AG04449 (cell line): ENCODE results near the gene EIF4G1.
"Not testable (repeated sequence)": the region's sequence is repeated elsewhere in the genome, so short reads cannot be mapped to it uniquely, and the experiment has no call there.

ENCODE experiments used
- CTCF ChIA-PET: fragments of 350-600 bp; formaldehyde crosslinking; extraction: SDS; loops from one replicate; lab custom pipeline; 2021; ENCODE audit warnings: antibody characterized with exemption; lab: Yijun Ruan, JAX
- POLR2A ChIA-PET: fragments of 400-600, 350-600 bp; formaldehyde crosslinking; extraction: SDS; loops from one replicate; lab custom pipeline; 2020; ENCODE audit warnings: antibody characterized with exemption, inconsistent platforms; lab: Yijun Ruan, JAX
- DNase-seq: peaks from one replicate; pipeline ENCODE4 v3.0.0-alpha.2; 2010; ENCODE audit warnings: low read depth, low spot score
- H3K4me3 ChIP-seq: 2 replicates; pipeline ENCODE4 v1.5.1; 2011; ENCODE audit warnings: low read depth, mild to moderate bottlenecking, control low read depth, low read length
- CTCF ChIP-seq: IDR thresholded peaks from one replicate; pipeline ENCODE4 v1.5.1; 2011; ENCODE audit warnings: mild to moderate bottlenecking, moderate library complexity, low read length, control low read depth, inconsistent platforms; ENCODE audit not compliant: insufficient read depth; ENCODE audit errors: missing control alignments

Gene EIF4G1, protein sequence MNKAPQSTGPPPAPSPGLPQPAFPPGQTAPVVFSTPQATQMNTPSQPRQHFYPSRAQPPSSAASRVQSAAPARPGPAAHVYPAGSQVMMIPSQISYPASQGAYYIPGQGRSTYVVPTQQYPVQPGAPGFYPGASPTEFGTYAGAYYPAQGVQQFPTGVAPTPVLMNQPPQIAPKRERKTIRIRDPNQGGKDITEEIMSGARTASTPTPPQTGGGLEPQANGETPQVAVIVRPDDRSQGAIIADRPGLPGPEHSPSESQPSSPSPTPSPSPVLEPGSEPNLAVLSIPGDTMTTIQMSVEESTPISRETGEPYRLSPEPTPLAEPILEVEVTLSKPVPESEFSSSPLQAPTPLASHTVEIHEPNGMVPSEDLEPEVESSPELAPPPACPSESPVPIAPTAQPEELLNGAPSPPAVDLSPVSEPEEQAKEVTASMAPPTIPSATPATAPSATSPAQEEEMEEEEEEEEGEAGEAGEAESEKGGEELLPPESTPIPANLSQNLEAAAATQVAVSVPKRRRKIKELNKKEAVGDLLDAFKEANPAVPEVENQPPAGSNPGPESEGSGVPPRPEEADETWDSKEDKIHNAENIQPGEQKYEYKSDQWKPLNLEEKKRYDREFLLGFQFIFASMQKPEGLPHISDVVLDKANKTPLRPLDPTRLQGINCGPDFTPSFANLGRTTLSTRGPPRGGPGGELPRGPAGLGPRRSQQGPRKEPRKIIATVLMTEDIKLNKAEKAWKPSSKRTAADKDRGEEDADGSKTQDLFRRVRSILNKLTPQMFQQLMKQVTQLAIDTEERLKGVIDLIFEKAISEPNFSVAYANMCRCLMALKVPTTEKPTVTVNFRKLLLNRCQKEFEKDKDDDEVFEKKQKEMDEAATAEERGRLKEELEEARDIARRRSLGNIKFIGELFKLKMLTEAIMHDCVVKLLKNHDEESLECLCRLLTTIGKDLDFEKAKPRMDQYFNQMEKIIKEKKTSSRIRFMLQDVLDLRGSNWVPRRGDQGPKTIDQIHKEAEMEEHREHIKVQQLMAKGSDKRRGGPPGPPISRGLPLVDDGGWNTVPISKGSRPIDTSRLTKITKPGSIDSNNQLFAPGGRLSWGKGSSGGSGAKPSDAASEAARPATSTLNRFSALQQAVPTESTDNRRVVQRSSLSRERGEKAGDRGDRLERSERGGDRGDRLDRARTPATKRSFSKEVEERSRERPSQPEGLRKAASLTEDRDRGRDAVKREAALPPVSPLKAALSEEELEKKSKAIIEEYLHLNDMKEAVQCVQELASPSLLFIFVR (N-terminal part only)

DNA sequence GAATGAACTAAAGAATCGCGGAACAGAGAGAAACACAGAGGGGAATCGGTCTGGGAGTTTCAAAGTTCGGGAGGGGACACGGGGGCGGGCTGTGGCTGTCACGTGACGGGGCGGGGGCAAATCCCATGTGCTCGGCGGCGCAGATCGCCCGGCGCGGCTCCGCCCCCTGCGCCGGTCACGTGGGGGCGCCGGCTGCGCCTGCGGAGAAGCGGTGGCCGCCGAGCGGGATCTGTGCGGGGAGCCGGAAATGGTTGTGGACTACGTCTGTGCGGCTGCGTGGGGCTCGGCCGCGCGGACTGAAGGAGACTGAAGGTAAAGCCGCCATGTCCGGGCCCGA is at the start of gene EIF4G1:
EIF4G1 (plus strand) TSS at position 244 of the 337 bp plus-strand sequence. CDS start 1,191 bp downstream, outside the sequence.
- DNase-seq = no peak
- no peak for TF ChIP-seq CTCF
- peak within 1 kb of the TSS; percentile 90 for H3K4me3 ChIP-seq
- ChIA-PET CTCF (no interaction called here), POLR2A (interaction anchor here (0.7 kb wide), 1 partner anchor 18 kb away, joined by 4 read pairs; no protein-coding TSS in a partner anchor)

DNA sequence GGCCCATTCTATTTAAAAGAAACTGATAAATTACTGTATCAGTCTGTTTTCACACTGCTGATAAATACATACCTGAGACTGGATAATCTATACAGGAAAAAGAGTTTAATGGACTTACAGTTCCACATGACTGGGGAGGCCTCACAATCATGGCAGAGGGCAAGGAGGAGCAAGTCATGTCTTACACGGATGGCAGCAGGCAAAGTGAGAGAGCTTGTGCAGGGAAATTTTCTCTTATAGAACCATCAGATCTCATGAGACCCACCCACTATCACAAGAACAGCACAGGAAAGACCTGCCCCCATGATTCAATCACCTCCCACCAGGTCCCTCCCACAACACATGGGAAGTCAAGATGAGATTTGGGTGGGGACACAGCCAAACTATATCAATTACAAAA is 47.2 kb upstream of the EIF4G1 start:
- CTCF ChIA-PET, POLR2A ChIA-PET, H3K4me3 ChIP-seq, DNase-seq: not testable (repeated sequence)

GRCh38 chr3:184272269-184272668 is 42.1 kb upstream of the EIF4G1 start:
- POLR2A ChIA-PET = no interaction called here
- H3K4me3 ChIP-seq = no peak overlapping the region
- CTCF ChIA-PET = interaction anchor here (1.0 to 1.8 kb wide), 4 partner anchors 17 to 45 kb away, joined by 3 to 9 read pairs (median 4); partner anchors contain the start of gene EEF1AKMT4
- no peak for DNase-seq
- no peak for TF ChIP-seq CTCF

- ChIA-PET CTCF (no interaction called here), POLR2A (no interaction called here)
- TF ChIP-seq CTCF = no peak
- no peak overlapping the region for H3K4me3 ChIP-seq
- DNase-seq = no peak
Observed at GRCh38 chr3:184275381-184275701, 39.1 kb upstream of the EIF4G1 start.

DNA sequence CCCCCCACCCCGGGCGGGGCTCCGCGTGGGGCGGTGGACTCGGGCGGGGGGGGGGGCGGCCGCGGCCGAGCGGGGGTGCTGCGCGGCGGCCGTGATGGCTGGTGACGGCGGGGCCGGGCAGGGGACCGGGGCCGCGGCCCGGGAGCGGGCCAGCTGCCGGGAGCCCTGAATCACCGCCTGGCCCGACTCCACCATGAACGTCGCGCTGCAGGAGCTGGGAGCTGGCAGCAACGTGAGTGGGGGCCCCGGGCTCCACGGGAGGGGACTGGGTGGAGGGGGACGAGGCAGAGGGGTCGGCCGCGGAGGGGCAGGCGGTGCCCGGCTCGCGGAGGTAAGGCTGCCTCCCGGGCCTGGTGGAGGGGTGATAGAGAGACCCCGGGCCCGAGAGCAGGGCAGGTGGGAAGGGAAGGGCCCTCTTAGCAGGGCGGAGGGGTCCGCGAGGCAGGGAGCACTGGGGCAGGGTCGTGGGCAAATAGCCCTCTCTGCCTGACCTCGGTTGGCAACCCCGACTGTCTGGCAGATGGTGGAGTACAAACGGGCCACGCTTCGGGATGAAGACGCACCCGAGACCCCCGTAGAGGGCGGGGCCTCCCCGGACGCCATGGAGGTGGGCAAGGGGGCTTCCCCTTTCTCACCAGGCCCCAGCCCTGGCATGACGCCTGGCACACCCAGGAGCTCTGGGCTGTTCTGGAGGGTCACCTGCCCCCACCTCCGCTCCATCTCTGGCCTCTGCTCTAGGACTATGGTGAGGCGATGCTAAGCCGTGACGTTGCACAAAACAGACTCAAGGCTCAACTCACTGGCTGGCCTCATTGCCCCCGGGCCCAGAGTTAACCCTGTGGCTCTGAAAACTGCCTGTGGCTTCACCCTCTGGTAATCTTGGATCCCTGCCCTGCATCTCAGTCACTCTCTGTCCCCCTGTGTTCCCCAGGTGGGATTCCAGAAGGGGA is 38.2 kb upstream of the EIF4G1 start, which contains the start of gene ECE2:
ECE2 (plus strand) TSS at position 62 of the 950 bp plus-strand sequence; CDS start at position 194, 132 bp downstream.
- H3K4me3 ChIP-seq = no peak within 1 kb of the TSS
- no peak for DNase-seq
- no peak for TF ChIP-seq CTCF
- CTCF ChIA-PET = interaction anchor here (0.6 kb wide), 1 partner anchor 432 kb away, joined by 3 read pairs; no protein-coding TSS in a partner anchor
- POLR2A ChIA-PET = no interaction called here
